HG03196 (cell line): ENCODE data around the gene RNF6.
A peak's percentile ranks its signal among the peaks of the same experiment; 100 is the strongest.

ENCODE experiments used
- ATAC-seq: cut with Tn5 transposase; IDR thresholded peaks from one replicate; pipeline ENCODE4 v1.9.1; 2021; ENCODE audit not compliant: unreplicated experiment

The RNF6 gene

GRCh38 chr13:26227166-26227971, 5.3 kb upstream of the RNF6 start:
- ATAC-seq: no peak

- no peak for ATAC-seq
Measured at GRCh38 chr13:26225896-26226617, 3.9 kb upstream of the RNF6 start.

- ATAC-seq: peak; percentile 41
Measured at GRCh38 chr13:26222520-26223046, 469 bp upstream of the RNF6 start.

- peak; percentile 18 for ATAC-seq
Measured at GRCh38 chr13:26221399-26221720, 754 bp downstream of the RNF6 start.

- no peak for ATAC-seq
Measured at GRCh38 chr13:26220575-26220974, 1.5 kb downstream of the RNF6 start.

- no peak for ATAC-seq
Measured at GRCh38 chr13:26219726-26220125, 2.4 kb downstream of the RNF6 start.

GRCh38 chr13:26216042-26216441, 6.1 kb downstream of the RNF6 start:
- ATAC-seq: no peak

GRCh38 chr13:26213982-26214381, 8.1 kb downstream of the RNF6 start:
- no peak for ATAC-seq

GRCh38 chr13:26213345-26213744, 8.8 kb downstream of the RNF6 start:
- no peak for ATAC-seq

GRCh38 chr13:26208287-26208686, 13.8 kb downstream of the RNF6 start:
- no peak for ATAC-seq

- ATAC-seq: no peak
Measured at GRCh38 chr13:26202365-26202972, 19.6 kb downstream of the RNF6 start.

GRCh38 chr13:26200811-26201210, 21.3 kb downstream of the RNF6 start:
- no peak for ATAC-seq

GRCh38 chr13:26198116-26198515, 24.0 kb downstream of the RNF6 start:
- ATAC-seq: no peak

- ATAC-seq: no peak
Measured at GRCh38 chr13:26197298-26197697, 24.8 kb downstream of the RNF6 start.

GRCh38 chr13:26186995-26187394, 35.1 kb downstream of the RNF6 start:
- ATAC-seq: no peak

GRCh38 chr13:26186118-26186870, 35.8 kb downstream of the RNF6 start:
- ATAC-seq: peak; percentile 90

- peak; percentile 7 for ATAC-seq
Measured at GRCh38 chr13:26185720-26186117, 36.4 kb downstream of the RNF6 start.

- ATAC-seq: no peak
Measured at GRCh38 chr13:26184791-26185250, 37.3 kb downstream of the RNF6 start.

- ATAC-seq: no peak
Measured at GRCh38 chr13:26183416-26183815, 38.7 kb downstream of the RNF6 start.

GRCh38 chr13:26179344-26179743, 42.8 kb downstream of the RNF6 start:
- ATAC-seq: no peak

GRCh38 chr13:26168835-26169234, 53.3 kb downstream of the RNF6 start:
- no peak for ATAC-seq
